ENCODE data around the gene TBC1D22A. TPM values are rescaled to one million over a fixed set of nuclear protein-coding genes. Genes with fewer than 3 reads are reported as not detected.

The TBC1D22A gene
- total and polyA plus RNA-seq, 2 donors (not counting 3 experiments of a cell fraction or from before 2014, with no cell fraction given), result 26.1 to 32.4 TPM

DNA sequence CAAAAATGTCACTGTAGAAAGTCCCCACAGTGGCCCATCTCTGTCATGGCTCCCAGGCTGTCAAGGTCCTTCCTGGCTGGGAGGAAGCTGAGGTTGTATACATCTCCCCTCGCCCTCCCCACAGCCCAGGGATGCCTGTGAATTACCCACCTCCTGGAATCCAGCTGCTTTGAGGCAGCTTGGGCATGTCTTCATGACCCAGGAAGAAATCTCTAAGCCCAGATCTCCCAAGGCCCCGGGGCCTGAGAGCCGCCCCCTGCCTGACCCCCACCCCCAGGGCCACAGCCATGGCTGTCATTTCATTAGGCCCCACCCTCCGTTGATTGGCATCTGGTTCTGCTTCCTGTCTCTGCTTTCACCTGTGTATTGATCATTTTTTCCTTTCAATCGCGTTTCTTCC is 207.5 kb downstream of the TBC1D22A start:
- Histone ChIP-seq H3K27me3 (ENCODE audit: control insufficient read depth in 2 of 2, insufficient read depth in 2 of 2, low read length in 2 of 2) (no peaks in the 10 kb centered on the region), H3K36me3 (ENCODE audit: control insufficient read depth in 2 of 2, extremely low read depth in 1 of 2, insufficient read depth in 2 of 2, low read length in 2 of 2) (peaks cover 0 to 6% of the 10 kb centered on the region in 2 experiments), H3K4me3 (replicated peaks in 1 of 3; ENCODE audit: insufficient read depth in 1 of 3, low read depth in 1 of 3, low read length in 3 of 3) (no peak overlapping the region), H2AFZ (ENCODE audit: low read depth, low read length) (no peak overlapping the region), H4K20me1 (replicated peaks; ENCODE audit: control insufficient read depth, extremely low read depth, insufficient read depth, low read length) (no peaks in the 10 kb centered on the region), H3K4me1 (ENCODE audit: control insufficient read depth, extremely low read depth, insufficient read depth, low read length) (peaks cover 20% of the 10 kb centered on the region), H3K4me2 (ENCODE audit: insufficient read depth, low read length) (no peak overlapping the region), H3K9me1 (replicated peaks; ENCODE audit: control insufficient read depth, extremely low read depth, insufficient read depth, low read length) (no peaks in the 10 kb centered on the region), H3K9ac (replicated peaks; ENCODE audit: extremely low read depth, insufficient read depth, low read length) (no peak overlapping the region), H3K79me2 (ENCODE audit: control insufficient read depth, insufficient read depth, low read length) (no peaks in the 10 kb centered on the region), H3K27ac (ENCODE audit: insufficient read depth, low read depth, low read length) (no peak overlapping the region), H3K9me3 (replicated peaks; ENCODE audit: control insufficient read depth, insufficient read depth, low read length) (no peaks in the 10 kb centered on the region)
- intact Hi-C loops (cut with micrococcal nuclease), result no loop called here
- dilution Hi-C loops (cut with MboI; ENCODE audit: extremely low pct_ligation_motif_present, low sequenced_read_pairs), result no loop called here
- TF ChIP-seq EZH2 (IDR thresholded peaks at IDR 0.05; ENCODE audit: borderline replicate concordance, low read depth, low read length, severe bottlenecking), result no peak
- no peak for TF ChIP-seq MYC (IDR thresholded peaks at IDR 0.05; ENCODE audit: low read depth, low read length)
- no peak for TF ChIP-seq MAX (IDR thresholded peaks at IDR 0.05; ENCODE audit: insufficient read depth, insufficient read length)
- no peak for TF ChIP-seq CTCF (IDR thresholded peaks at IDR 0.05; ENCODE audit: extremely low read depth in 1 of 2, insufficient read depth in 1 of 2, low read depth in 1 of 2, low read length in 2 of 2)
- no peak for TF ChIP-seq GATA2 (IDR thresholded peaks at IDR 0.05; ENCODE audit: insufficient read depth, insufficient read length, low read depth, low read length)
- TF ChIP-seq JUN (IDR thresholded peaks at IDR 0.05; ENCODE audit: borderline replicate concordance, insufficient read depth, insufficient read length, low read depth), result no peak
- no peak for TF ChIP-seq POLR2AphosphoS5 (IDR thresholded peaks at IDR 0.05; ENCODE audit: insufficient read depth, low read depth, low read length)
- TF ChIP-seq POLR2A (IDR thresholded peaks at IDR 0.05; ENCODE audit: low read depth, low read length), result no peak
- no peak for TF ChIP-seq FOS (IDR thresholded peaks at IDR 0.05; ENCODE audit: borderline replicate concordance, insufficient read depth, low read length)
- no TSS peak for BruUV-seq (replicated peaks)
- POLR2A ChIA-PET, result no interaction called here
- CTCF ChIA-PET, result interaction anchor here (1.1 to 1.3 kb wide), 2 partner anchors 9 to 27 kb away, joined by 3 read pairs; no protein-coding TSS in a partner anchor
- no peak for FAIRE-seq
- no peak for DNase-seq (ENCODE audit: low read depth, low spot score)
